HG03196 (cell line): ENCODE results near the gene TRERF1.
"Not testable (repeated sequence)": the region's sequence is repeated elsewhere in the genome, so short reads cannot be mapped to it uniquely, and the experiment has no call there.

Experiments
- ATAC-seq: cut with Tn5 transposase; IDR thresholded peaks from one replicate; pipeline ENCODE4 v1.9.1; 2021; ENCODE audit not compliant: unreplicated experiment

TRERF1 gene

GRCh38 chr6:42449917-42450476, 1.7 kb downstream of the TRERF1 start:
- ATAC-seq = no peak

GRCh38 chr6:42448927-42449659, 2.6 kb downstream of the TRERF1 start:
- ATAC-seq = no peak

DNA sequence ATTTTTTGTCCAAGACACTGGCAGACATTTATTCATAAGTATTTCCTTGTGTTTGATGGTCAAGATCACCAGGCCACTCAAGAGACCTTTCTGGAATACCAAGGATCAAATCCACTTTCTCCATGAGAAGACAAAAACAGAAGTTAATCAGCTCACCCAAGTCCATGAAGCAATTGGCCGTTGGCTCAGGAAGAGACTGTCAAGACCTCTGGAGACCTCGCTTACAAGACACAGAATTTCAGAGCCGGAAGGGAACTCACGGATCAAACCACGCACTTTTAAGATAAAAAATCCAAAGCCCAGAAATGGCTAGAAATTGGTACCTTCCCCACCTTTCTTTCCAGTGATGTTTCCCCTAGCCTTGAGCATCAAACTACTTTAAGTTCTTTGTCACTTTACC, 3.3 kb downstream of the TRERF1 start:
- ATAC-seq = no peak

GRCh38 chr6:42446996-42447395, 4.7 kb downstream of the TRERF1 start:
- ATAC-seq = no peak

- no peak for ATAC-seq
Observed at GRCh38 chr6:42446370-42446769, 5.4 kb downstream of the TRERF1 start.

GRCh38 chr6:42445955-42446354, 5.8 kb downstream of the TRERF1 start:
- ATAC-seq = not testable (repeated sequence)

GRCh38 chr6:42443312-42444060, 8.2 kb downstream of the TRERF1 start:
- ATAC-seq = no peak

GRCh38 chr6:42441697-42442081, 10.0 kb downstream of the TRERF1 start:
- ATAC-seq = no peak

DNA sequence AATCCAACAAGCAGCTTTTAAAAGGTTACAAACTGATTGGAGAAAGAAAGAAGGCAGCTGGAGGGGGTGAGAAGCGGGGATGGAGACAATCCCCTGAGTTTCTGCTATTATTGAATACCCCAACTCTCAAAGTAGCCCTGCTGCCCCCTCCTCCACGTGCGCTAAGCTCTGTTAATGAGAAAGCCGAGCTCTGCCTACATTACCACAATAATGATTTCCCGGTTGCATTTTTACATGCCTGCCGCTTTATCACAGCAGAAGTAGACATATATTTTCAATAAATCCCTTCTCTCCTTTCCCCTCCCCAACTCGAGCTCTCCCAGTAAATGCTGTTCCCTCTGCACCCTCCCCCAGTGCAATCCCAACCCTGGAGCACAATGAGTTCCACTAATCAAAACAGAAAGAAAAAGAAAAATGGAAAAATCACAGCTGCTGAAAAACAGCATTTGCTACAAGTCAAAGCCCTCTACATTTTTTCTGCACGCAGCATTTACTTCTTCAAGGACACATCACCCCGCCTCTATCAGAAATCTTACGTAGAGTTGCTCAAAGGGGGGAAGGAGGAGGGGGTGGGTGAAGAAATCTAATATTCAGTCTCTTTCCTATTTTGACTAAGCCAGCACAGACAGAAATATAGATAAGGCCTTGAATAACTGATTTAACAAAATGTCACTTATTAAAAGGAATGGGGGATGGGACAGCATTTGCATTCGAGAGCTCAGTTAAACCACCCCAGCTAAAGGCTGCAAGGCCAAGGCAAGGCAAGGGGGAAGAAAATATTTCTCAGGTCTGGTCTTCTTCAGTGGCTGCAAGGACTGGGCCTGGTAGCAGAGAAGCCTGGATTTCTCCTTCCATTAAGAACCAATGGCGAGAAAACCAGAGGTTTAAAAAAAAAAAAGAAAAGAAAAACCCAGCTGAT, 10.7 kb downstream of the TRERF1 start:
- ATAC-seq = no peak

DNA sequence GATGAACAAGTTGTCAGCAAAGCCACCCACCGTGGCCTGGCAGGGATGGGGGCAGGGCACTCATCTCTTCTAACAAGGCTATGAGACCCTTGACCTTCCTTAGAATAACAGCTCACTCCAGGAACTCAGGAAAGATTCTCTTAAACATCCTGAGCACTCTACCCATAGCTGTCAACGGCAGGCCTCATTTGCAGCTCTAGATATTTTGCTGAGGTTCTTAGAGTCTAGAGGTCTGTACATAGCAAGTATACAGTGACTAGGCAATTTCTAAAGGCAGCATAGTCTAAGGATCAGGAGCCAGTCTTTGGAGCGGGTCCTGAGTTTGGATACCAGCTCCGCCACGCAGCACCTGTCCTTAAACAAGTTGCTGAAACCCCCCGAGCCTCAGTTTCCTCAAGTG, 11.7 kb downstream of the TRERF1 start:
- ATAC-seq = no peak

- ATAC-seq = no peak
Observed at GRCh38 chr6:42436825-42437224, 14.9 kb downstream of the TRERF1 start.

- no peak for ATAC-seq
Observed at GRCh38 chr6:42434237-42434636, 17.5 kb downstream of the TRERF1 start.

DNA sequence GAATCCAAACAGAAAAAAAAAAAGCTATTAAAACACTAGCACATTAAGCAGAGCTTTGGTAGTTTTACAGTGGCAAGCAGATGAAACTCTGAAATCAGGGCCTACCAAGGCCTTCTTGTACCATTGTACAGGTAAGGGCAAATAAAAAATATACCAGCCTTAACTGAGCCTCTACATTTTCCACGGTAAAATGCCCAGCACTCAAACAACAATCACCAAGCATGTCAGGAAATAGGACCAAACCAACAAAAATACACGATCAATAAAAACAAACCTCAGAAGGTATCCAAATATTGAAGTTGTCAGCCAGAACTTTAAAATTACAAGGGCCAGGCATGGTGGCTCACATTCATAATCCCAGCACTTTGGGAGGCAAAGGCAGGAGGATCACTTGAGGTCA, 18.3 kb downstream of the TRERF1 start:
- no peak for ATAC-seq

GRCh38 chr6:42431877-42432276, 19.8 kb downstream of the TRERF1 start:
- no peak for ATAC-seq

- no peak for ATAC-seq
Observed at GRCh38 chr6:42431356-42431755, 20.4 kb downstream of the TRERF1 start.

DNA sequence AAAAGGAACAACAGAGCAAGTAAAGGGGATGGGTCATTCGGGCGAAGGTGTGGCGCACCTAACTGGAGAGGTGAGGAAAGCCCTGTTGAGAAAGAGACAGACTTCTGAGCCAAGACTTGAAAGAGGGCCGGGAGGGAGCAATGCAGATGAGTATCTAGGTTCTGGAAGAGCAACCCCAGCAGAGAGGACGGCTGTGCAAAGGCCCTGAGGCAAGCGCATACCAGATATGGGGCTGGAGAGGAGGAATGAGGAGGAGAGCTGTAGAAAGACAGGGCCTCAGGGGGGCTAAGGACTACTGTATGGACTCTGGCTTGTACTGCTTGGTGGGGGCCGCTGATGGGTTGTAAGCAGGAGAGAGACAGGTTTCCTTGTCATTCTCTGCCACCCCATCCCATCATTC, 21.9 kb downstream of the TRERF1 start:
- ATAC-seq = no peak

GRCh38 chr6:42429042-42429585, 22.6 kb downstream of the TRERF1 start:
- ATAC-seq = no peak

GRCh38 chr6:42428326-42429041, 23.2 kb downstream of the TRERF1 start:
- ATAC-seq = no peak

GRCh38 chr6:42427871-42428270, 23.9 kb downstream of the TRERF1 start:
- no peak for ATAC-seq

GRCh38 chr6:42426191-42426590, 25.5 kb downstream of the TRERF1 start:
- no peak for ATAC-seq
